ENCODE measurements around the gene LBHD2. TPM values are rescaled to one million over a fixed set of nuclear protein-coding genes. Genes with fewer than 3 reads are reported as not detected.

LBHD2 gene
- total RNA-seq, 1 donor from 2014 or later: 3.1 TPM

GRCh38 chr14:103090481-103091020 is 6.5 kb downstream of the LBHD2 start:
- no peak for DNase-seq (ENCODE audit: low spot score)

DNA sequence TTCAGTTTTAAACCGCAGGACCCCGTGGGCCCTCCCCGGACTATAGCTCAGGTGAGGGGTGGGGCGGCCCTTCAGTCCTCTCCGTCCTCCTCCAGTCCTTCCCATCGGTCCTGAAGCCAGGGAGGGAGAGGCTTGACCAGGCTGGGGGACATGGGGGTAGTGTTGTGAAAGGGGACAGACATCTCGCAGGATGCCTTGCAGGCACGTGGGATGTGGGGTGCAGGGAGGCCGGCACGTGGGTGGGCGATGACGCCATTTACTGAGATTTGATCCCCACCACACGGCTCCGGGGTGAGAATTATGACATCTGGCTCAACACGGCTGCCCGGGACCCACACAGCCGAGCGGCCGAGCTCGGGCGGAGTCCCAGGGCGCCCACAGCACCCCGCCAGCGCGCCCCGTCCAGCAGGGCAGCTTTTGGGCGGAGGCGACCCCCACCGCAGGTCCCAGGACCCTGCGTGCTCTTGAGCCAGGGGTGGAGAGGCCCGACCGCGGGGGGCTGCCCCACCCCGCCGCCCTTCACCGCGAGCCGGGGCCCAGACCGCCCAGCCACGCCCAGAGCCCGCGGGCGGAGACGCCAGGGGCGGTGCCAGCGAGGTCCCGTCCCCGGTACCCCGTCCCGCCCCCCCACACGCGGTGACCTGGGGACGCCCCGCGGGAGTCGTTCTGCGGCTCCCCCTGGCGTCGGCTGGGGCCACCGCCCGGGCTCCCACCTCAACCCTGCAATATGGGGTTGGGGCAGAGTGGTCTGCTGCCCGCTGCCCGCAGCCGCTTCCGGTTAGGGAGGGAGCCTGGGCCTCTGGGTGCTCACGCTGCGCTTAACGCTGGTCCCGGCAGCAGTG is 7.3 kb downstream of the LBHD2 start:
- DNase-seq (ENCODE audit: low spot score): no peak

GRCh38 chr14:103091883-103092222 is 7.8 kb downstream of the LBHD2 start:
- DNase-seq (ENCODE audit: low spot score): no peak

DNA sequence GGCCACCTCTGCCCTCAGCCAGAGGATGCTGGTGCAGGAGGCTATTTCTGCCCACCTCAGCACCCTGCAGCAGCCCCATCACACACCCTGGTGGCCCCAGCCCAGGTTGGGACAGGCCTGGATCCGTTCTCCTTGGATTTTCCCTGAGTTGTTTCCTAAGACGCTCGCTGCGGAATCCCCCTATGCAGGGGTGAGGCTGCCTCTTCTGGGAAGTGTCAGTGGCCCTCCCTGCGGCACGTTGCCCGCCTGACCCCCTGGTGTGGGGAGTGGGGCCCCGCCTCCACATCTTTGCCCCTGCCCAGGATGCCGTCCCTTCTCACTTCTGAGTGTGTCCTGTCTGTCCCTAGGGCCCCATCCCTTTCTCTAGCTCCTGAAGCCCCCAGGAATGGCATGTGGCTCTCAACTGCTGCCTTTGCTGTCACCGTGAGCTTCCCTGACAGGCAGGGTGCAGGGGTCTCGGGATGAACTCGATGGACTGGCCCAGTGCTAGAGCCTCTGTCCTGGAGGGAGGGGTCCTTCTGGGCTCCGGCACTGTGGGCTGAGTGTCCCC is 9.9 kb downstream of the LBHD2 start:
- DNase-seq (ENCODE audit: low spot score): no peak

DNA sequence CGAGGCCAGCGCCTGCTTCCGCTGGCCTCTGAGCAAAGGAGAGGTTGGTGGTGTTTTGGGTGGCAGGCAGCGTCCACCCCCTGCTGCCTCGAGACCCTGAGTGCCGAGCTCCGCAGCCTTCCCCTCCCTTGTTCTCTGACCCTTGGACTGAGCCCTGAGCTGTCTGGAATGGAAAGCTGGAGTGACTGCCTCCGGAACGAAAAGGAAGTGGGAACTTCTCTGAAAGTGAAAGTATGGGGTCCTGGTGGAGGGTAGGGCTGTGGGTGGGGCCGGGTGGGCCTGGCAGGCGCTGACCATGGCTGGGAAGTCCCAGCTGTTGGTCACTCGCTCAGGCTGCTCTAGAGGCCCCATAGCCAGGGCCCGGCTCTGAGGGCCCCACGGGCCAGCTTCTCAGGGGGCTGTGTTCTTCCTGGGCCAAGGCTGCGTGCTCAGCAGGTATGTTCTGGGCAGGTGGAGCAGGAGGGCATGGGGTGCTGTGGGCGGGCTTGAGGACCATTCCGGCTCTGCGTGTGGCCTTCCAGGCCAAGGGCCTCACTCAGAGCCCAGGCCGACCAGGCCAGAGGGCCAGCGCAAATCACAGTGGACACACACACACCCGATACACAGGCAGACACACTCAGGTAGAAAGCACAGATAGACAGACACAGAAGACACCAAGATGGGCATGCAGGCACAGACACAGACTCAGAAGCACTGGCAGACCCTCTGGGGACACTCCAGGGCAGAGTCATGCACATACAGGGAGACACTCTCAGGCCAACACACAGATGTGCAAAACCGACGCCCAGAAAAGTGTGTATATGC is 10.6 kb downstream of the LBHD2 start, which contains the start of gene EXOC3L4:
Gene EXOC3L4, plus strand, starts transcription at position 320 of the 804 bp plus-strand sequence. CDS start 5,495 bp downstream, outside the sequence.
- no peak for DNase-seq (ENCODE audit: low spot score)

DNA sequence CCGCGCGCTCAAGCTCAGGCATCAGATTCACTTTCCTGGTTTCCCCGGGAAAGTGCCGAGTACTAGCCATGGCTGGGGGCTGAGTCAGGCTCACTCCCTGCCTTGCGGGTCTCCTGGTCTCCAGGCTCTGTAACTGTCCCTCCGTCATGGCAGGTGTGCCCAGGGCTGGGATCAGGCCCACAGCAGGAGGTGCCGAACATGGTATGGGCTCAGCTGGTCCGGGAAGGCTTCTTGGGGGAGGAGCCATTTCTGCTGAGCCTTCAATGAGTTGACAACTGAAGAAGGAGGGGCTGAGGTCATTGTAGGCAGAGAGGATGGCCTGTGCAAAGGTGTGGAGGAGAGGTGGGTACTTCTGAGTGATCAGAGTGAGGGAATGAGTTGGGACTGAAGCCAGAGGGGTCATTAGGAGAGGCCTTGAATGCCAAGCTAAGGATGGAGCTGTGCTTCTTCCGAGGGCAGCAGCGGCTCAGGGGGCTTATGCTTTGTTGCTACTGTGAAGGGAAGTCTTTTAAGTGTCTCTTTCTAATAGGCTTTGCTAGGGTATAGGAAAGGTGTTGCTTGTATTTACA is 11.3 kb downstream of the LBHD2 start:
- DNase-seq (ENCODE audit: low spot score): no peak

GRCh38 chr14:103096387-103096786 is 12.4 kb downstream of the LBHD2 start:
- DNase-seq (ENCODE audit: low spot score): no peak

DNA sequence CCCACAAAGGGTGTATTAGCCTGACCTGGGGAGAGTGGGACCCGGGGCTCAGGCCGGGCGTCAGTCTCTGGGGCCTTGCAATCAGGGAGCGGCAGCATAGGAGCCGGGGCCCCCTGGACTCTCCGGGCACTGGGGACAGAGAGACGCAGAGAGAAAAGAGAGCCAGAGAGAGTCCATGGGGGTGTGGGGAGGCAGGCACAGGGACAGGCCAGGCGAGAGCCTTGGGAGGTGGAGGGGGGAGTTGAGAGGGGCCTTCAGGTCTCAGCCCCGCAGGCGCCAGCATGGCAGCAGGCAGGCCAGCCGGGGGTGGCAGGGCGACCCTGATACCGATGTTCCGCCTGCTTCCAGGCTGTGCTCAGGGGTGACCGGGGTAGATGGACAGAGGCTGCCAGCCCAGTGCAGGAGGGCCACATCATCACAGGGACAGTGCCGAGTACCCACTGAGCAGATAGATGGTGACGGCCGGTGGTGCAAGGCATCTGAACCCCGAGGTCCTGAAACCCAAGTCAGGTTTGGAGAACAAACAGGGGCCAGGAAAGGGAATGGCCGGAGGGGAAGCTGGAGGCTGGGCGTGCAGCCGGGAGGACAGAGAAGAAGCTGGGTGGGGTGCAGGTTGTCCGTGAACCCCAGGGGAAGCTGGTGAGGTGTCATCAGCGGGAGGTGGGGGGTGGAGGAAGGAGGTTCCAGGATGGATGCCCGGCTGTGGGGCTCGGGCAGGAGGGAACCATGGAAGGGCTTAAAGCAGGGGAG is 13.4 kb downstream of the LBHD2 start:
- DNase-seq (ENCODE audit: low spot score): no peak

DNA sequence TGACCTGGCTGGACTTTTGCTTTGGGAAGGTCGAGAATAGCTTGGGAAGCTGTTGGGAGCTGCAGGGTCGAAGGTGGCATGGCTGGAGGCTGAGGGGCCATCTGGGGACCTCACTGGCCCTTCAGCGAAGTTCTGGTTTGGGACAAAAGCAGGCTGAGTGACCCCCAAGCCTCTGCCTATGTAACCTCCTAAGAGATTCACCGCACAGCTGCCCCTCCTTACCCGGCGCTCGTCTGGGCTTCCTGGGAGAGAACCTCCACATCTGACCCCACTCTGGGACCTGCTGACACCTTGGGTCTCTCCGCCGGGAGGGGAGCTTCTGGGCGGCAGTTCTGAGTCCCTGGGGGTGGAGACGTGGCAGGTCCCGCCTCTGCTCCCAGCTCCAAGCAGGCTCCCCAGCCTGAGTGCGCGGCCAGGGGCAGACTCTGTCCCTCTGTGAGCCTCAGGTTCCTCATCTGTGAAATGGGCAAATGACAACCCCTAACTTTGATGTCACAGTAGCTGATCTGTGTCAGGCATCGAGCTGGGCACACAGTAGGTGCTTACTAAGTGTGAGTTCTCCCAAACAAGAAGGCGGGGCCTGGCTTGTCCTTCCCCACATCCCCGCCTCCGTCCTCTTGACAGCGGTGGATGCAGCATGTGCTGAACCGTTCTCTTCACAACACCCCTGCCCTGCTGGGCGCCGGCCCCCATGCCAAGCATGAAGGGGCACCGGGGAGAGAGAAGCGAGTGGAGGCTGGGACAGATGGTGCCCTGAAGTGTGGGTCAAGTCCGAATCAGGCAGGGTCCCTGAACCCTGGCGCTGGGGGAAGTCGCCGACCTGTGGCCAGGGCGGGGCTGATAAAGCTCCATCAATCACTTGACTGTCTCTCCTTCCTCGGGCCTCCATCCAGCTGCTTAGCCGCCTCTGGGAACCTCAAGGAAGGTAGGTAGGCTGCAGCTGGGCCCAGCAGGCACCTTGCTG is 14.3 kb downstream of the LBHD2 start:
- DNase-seq (ENCODE audit: low spot score): no peak

- DNase-seq (ENCODE audit: low spot score): no peak
Observed at GRCh38 chr14:103099081-103099732, 15.2 kb downstream of the LBHD2 start.

DNA sequence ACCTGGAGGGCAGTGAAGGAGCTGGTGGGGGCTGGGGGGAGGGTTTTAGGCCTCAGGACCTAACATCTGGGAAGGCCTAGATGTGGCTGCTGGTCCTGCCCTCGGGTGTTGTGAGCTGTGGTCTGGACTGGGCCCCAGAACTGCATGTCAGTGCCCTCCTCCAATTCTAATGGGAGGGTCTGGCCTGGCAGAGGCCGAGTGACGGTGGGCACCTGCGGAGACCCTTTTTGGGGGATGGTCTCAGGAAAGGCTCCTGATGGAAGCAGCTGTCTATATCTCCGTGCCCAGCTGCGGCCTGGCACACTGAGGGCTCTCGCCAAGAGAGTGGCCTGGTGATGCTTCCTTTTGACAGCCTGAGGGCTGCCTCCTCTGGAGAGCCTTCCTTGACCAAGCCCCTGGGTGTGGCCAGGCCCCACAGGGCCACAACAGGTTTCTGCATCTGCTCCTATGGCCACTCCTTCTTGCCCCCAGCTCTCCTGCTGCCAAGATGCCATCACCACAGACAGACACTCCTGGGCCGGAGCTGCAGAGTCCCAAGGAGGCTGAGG is 15.8 kb downstream of the LBHD2 start:
- no peak for DNase-seq (ENCODE audit: low spot score)

DNA sequence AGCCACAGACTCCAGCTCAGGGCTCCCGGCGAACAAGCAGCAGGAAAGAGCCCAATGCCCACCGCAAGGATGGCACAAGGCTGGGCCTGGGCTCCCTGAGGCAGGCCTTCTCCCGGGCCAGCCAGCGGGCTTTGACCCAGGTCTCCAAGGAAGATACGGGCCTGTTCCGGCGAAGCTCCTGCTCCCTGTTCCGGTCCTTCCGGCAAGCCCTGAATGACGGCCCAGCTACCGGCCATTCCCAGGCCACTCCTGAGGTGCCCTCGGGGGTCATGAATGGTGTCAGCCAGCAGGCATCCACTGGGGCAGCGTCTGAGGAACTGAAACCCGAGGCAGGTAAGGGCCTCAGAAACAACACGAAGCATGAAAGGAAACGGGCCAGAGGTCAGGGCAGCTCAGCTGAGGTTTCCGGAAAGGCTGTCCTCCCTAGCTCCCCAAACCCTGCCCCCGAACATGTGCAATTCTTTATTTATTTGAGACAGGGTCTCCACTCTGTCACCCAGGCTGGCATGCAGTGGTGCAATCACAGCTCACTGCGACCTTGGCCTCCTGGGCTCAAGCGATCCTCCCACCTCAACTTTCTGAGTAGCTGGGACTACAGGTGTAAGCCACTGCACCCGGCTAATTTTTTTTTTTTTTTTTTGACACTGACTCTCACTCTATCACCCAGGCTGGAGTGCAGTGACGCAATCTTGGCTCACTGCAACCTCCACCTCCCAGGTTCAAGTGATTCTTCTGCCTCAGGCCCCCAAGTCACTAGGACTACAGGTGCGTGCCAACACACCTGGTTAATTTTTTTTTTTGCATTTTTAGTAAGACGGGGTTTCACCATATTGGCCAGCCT is 16.5 kb downstream of the LBHD2 start:
- DNase-seq (ENCODE audit: low spot score): no peak

- no peak for DNase-seq (ENCODE audit: low spot score)
Observed at GRCh38 chr14:103101257-103101962, 17.4 kb downstream of the LBHD2 start.

GRCh38 chr14:103101963-103102688 is 18.1 kb downstream of the LBHD2 start:
- DNase-seq (ENCODE audit: low spot score): no peak

DNA sequence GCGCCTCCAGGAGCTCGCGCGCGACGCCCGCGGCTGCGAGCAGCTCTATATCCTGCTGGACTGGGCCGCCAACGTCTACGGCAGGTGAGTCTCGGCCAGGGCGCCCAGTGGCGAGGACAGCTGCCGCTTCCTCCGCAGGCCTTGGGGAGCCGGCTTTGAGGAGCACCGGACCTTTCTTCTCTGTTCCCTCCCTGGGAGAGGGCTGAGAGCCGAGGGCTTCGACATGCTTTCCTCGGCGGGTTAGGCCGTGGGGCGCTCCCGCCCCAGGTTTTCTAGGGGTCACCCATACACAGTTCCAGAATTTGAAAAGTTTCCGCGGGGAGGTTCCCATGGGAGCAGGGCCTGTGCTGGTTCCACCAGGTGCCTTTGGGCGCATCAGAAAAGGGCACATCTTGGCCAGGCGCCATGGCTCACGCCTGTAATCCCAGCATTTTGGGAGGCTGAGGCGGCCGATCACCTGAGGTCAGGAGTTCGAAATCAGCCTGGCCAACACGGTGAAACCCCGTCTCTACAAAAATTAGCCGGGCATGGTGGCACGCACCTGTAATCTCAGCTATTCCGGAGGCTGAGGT is 18.8 kb downstream of the LBHD2 start:
- no peak for DNase-seq (ENCODE audit: low spot score)
